AG09319 (cell line): Measurements from ENCODE around the gene TENT5C.

Source experiments
- DNase-seq: peaks from one replicate; pipeline ENCODE4 v3.0.0-alpha.2; 2010; ENCODE audit warnings: low read depth; ENCODE audit errors: extremely low read depth
- TF ChIP-seq, protein P1 (sequence below): IDR thresholded peaks from 2 replicates; pipeline ENCODE4 v1.5.1; 2011; ENCODE audit warnings: low read depth, mild to moderate bottlenecking, inconsistent platforms, low read length, moderate library complexity

TENT5C gene

GRCh38 chr1:117609471-117609911 is 3.6 kb downstream of the TENT5C start:
- DNase-seq: no peak
- TF ChIP-seq, protein P1, sequence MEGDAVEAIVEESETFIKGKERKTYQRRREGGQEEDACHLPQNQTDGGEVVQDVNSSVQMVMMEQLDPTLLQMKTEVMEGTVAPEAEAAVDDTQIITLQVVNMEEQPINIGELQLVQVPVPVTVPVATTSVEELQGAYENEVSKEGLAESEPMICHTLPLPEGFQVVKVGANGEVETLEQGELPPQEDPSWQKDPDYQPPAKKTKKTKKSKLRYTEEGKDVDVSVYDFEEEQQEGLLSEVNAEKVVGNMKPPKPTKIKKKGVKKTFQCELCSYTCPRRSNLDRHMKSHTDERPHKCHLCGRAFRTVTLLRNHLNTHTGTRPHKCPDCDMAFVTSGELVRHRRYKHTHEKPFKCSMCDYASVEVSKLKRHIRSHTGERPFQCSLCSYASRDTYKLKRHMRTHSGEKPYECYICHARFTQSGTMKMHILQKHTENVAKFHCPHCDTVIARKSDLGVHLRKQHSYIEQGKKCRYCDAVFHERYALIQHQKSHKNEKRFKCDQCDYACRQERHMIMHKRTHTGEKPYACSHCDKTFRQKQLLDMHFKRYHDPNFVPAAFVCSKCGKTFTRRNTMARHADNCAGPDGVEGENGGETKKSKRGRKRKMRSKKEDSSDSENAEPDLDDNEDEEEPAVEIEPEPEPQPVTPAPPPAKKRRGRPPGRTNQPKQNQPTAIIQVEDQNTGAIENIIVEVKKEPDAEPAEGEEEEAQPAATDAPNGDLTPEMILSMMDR: no peak

- no peak for DNase-seq
These were observed 4.2 kb downstream of the TENT5C start for GRCh38 chr1:117610036-117610435.

GRCh38 chr1:117611121-117611601 is 5.3 kb downstream of the TENT5C start:
- TF ChIP-seq, protein P1: no peak
- no peak for DNase-seq

More at GRCh38 chr1:117610036-117610435, 4.2 kb downstream of the TENT5C start:
- TF ChIP-seq, protein P1: no peak

DNA sequence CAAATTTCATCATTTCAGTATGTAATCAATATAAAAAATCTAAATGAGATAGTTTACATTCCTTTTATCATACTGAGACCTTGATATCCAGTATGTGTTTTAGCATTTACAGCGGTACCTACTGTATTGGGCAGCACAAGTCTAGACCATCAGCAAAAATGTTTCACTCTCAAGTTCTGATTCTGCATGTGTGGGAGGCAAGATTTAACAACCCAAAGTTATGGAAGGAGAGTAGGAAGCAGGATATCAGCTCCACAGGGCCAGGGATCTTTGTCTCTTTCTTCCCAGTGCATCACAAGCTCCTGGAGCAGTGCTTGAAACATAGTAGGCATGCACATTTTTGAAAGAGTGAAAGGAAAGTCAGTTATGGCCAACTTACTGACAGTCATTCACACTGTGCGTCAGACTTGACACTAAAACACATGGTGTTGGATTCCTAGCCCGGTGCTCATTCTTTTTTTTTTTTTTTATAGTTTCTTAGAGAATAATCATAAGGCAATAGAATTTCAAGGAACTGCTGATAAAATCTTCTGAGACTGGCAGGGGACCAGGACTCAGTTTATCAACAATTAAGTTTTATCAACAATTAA is 6.1 kb downstream of the TENT5C start:
- DNase-seq: no peak
- TF ChIP-seq, protein P1: no peak

GRCh38 chr1:117612517-117613248 is 6.8 kb downstream of the TENT5C start:
- TF ChIP-seq, protein P1: no peak
- DNase-seq: peak; percentile 24

DNA sequence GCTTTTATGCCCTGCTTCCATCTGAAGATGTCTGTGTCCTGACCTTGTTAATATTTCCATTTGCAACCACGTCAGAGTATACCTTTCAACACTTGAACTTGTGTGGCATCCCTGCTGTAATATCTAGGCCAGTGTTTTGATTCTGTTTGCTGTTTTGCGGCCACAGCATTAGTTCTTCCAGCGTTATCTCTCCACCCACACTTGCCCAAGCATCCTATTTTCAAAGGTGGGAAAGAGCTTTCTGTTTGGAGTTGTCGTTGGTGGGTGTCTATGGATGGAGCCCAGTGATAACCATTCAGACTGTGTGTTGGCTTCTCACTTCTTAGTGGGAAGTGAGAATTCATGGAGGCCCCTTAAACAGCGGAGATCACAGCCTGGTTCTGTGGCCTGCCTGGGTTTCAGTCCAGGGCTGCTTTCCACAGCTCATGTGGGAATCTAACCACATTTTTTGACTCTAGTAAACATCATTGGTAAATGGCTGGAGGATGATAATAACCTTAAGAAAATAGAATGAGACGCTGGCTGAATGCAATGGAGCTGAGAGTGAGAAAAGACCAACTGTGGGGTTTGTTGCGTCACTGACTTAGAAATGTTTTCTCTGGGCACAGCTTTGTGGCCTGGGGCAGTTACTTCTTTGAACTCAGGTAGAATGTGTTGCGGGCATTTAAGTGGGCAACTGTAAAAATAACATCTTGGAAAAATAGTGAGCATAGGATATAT is 7.6 kb downstream of the TENT5C start:
- TF ChIP-seq, protein P1: no peak
- DNase-seq: no peak
